Measurements from ENCODE around the gene KRTAP11-1.

GRCh38 chr21:30839304-30839703, 42.1 kb downstream of the KRTAP11-1 start:
- TF ChIP-seq CTCF (conservative IDR thresholded peaks at IDR 0.05 in 1 of 2, IDR thresholded peaks at IDR 0.05 in 1 of 2; ENCODE audit: low read depth in 1 of 2, low read length in 2 of 2) = no peak
- TF ChIP-seq EZH2 (IDR thresholded peaks at IDR 0.05; ENCODE audit: low read length, missing control alignments) = no peak

Measured in fibroblast of lung (primary cell).